Activated naive CD8-positive, alpha-beta T cell (primary cell): ENCODE data around the gene FICD.
A peak's percentile ranks its signal among the peaks of the same experiment; 100 is the strongest.

Source experiments
- H3K27ac Mint-ChIP-seq: one replicate; pipeline ENCODE4 v1.8.0; 2021; ENCODE audit warnings: mixed read lengths
- H3K27me3 Mint-ChIP-seq: one replicate; pipeline ENCODE4 v1.8.0; 2021; ENCODE audit warnings: mixed read lengths
- H3K36me3 Mint-ChIP-seq: one replicate; pipeline ENCODE4 v1.8.0; 2021; ENCODE audit warnings: mixed read lengths
- H3K4me1 Mint-ChIP-seq: one replicate; pipeline ENCODE4 v1.8.0; 2021; ENCODE audit warnings: low read depth, mixed read lengths
- H3K4me3 Mint-ChIP-seq: one replicate; pipeline ENCODE4 v1.8.0; 2021; ENCODE audit warnings: mild to moderate bottlenecking, mixed read lengths
- H3K9me3 Mint-ChIP-seq: one replicate; pipeline ENCODE4 v1.8.0; 2021; ENCODE audit warnings: low read depth, mixed read lengths

FICD gene

GRCh38 chr12:108514973-108515814, at the start of gene FICD:
Gene FICD (plus strand): TSS chr12:108515277. CDS start chr12:108516973, 1,696 bp downstream.
- Mint-ChIP-seq H3K4me1 (peaks cover 21% of the 10 kb centered on the region), H3K36me3 (peaks cover 2% of the 10 kb centered on the region), H3K9me3 (no peaks in the 10 kb centered on the region), H3K27ac (peak within 1 kb of the TSS; percentile 89), H3K4me3 (peak within 1 kb of the TSS; percentile 96), H3K27me3 (no peaks in the 10 kb centered on the region)

- Mint-ChIP-seq H3K36me3 (no peaks in the 10 kb centered on the region), H3K4me3 (no peak overlapping the region), H3K27ac (no peak overlapping the region), H3K27me3 (peaks cover 23% of the 10 kb centered on the region), H3K4me1 (no peaks in the 10 kb centered on the region), H3K9me3 (no peaks in the 10 kb centered on the region)
Measured at GRCh38 chr12:108465417-108465816, 49.7 kb upstream of the FICD start.

GRCh38 chr12:108468196-108468968, 46.7 kb upstream of the FICD start:
- H3K27me3 Mint-ChIP-seq = peaks cover 14% of the 10 kb centered on the region
- no peak overlapping the region for H3K4me3 Mint-ChIP-seq
- H3K4me1 Mint-ChIP-seq = no peaks in the 10 kb centered on the region
- H3K9me3 Mint-ChIP-seq = no peaks in the 10 kb centered on the region
- H3K27ac Mint-ChIP-seq = no peak overlapping the region
- H3K36me3 Mint-ChIP-seq = no peaks in the 10 kb centered on the region

GRCh38 chr12:108473400-108474055, 41.5 kb upstream of the FICD start:
- no peak overlapping the region for H3K27ac Mint-ChIP-seq
- H3K27me3 Mint-ChIP-seq = peaks cover 3% of the 10 kb centered on the region
- peaks cover 2% of the 10 kb centered on the region for H3K36me3 Mint-ChIP-seq
- no peak overlapping the region for H3K4me3 Mint-ChIP-seq
- no peaks in the 10 kb centered on the region for H3K9me3 Mint-ChIP-seq
- no peaks in the 10 kb centered on the region for H3K4me1 Mint-ChIP-seq

GRCh38 chr12:108475396-108475795, 39.7 kb upstream of the FICD start:
- Mint-ChIP-seq H3K9me3 (no peaks in the 10 kb centered on the region), H3K4me1 (no peaks in the 10 kb centered on the region), H3K27me3 (peaks cover 6% of the 10 kb centered on the region), H3K4me3 (no peak overlapping the region), H3K27ac (no peak overlapping the region), H3K36me3 (peaks cover 2% of the 10 kb centered on the region)

GRCh38 chr12:108477055-108477880, 37.8 kb upstream of the FICD start:
- H3K27me3 Mint-ChIP-seq = peaks cover 16% of the 10 kb centered on the region
- H3K27ac Mint-ChIP-seq = no peak overlapping the region
- H3K9me3 Mint-ChIP-seq = no peaks in the 10 kb centered on the region
- H3K4me1 Mint-ChIP-seq = no peaks in the 10 kb centered on the region
- H3K36me3 Mint-ChIP-seq = peaks cover 2% of the 10 kb centered on the region
- no peak overlapping the region for H3K4me3 Mint-ChIP-seq

GRCh38 chr12:108477881-108478259, 37.2 kb upstream of the FICD start:
- Mint-ChIP-seq H3K4me1 (no peaks in the 10 kb centered on the region), H3K27ac (no peak overlapping the region), H3K27me3 (peaks cover 20% of the 10 kb centered on the region), H3K9me3 (no peaks in the 10 kb centered on the region), H3K36me3 (peaks cover 2% of the 10 kb centered on the region), H3K4me3 (no peak overlapping the region)

GRCh38 chr12:108478611-108479206, 36.4 kb upstream of the FICD start:
- H3K27ac Mint-ChIP-seq = no peak overlapping the region

GRCh38 chr12:108479364-108480070, 35.6 kb upstream of the FICD start:
- no peak overlapping the region for H3K4me3 Mint-ChIP-seq
- no peaks in the 10 kb centered on the region for H3K4me1 Mint-ChIP-seq
- H3K9me3 Mint-ChIP-seq = no peaks in the 10 kb centered on the region
- no peak overlapping the region for H3K27ac Mint-ChIP-seq
- H3K36me3 Mint-ChIP-seq = peaks cover 2% of the 10 kb centered on the region
- H3K27me3 Mint-ChIP-seq = peaks cover 22% of the 10 kb centered on the region

More at GRCh38 chr12:108478611-108479206, 36.4 kb upstream of the FICD start:
- no peaks in the 10 kb centered on the region for H3K9me3 Mint-ChIP-seq
- peaks cover 2% of the 10 kb centered on the region for H3K36me3 Mint-ChIP-seq
- H3K4me1 Mint-ChIP-seq = no peaks in the 10 kb centered on the region
- no peak overlapping the region for H3K4me3 Mint-ChIP-seq
- peaks cover 22% of the 10 kb centered on the region for H3K27me3 Mint-ChIP-seq

GRCh38 chr12:108482717-108483212, 32.3 kb upstream of the FICD start:
- Mint-ChIP-seq H3K4me3 (no peak overlapping the region), H3K9me3 (peaks cover 3% of the 10 kb centered on the region), H3K27me3 (peaks cover 33% of the 10 kb centered on the region), H3K4me1 (no peaks in the 10 kb centered on the region), H3K27ac (no peak overlapping the region), H3K36me3 (peaks cover 5% of the 10 kb centered on the region)

- H3K4me1 Mint-ChIP-seq = no peaks in the 10 kb centered on the region
- peaks cover 3% of the 10 kb centered on the region for H3K36me3 Mint-ChIP-seq
- peaks cover 3% of the 10 kb centered on the region for H3K9me3 Mint-ChIP-seq
- no peak overlapping the region for H3K4me3 Mint-ChIP-seq
- H3K27me3 Mint-ChIP-seq = peaks cover 35% of the 10 kb centered on the region
- H3K27ac Mint-ChIP-seq = no peak overlapping the region
Measured at GRCh38 chr12:108483213-108484059, 31.6 kb upstream of the FICD start.

GRCh38 chr12:108484431-108484830, 30.6 kb upstream of the FICD start:
- H3K4me1 Mint-ChIP-seq = no peaks in the 10 kb centered on the region
- no peak overlapping the region for H3K4me3 Mint-ChIP-seq
- H3K9me3 Mint-ChIP-seq = peaks cover 3% of the 10 kb centered on the region
- H3K27me3 Mint-ChIP-seq = peaks cover 38% of the 10 kb centered on the region
- H3K36me3 Mint-ChIP-seq = peaks cover 3% of the 10 kb centered on the region
- H3K27ac Mint-ChIP-seq = no peak overlapping the region

- Mint-ChIP-seq H3K27me3 (peaks cover 38% of the 10 kb centered on the region), H3K4me1 (no peaks in the 10 kb centered on the region), H3K4me3 (no peak overlapping the region), H3K36me3 (peaks cover 3% of the 10 kb centered on the region), H3K9me3 (peaks cover 3% of the 10 kb centered on the region), H3K27ac (no peak overlapping the region)
Measured at GRCh38 chr12:108484845-108485244, 30.2 kb upstream of the FICD start.
